GM23338 (cell line): ENCODE data around the gene MYL11. TPM values are rescaled to one million over a fixed set of nuclear protein-coding genes. Genes with fewer than 3 reads are reported as not detected.
"Not testable (repeated sequence)": the region's sequence is repeated elsewhere in the genome, so short reads cannot be mapped to it uniquely, and the experiment has no call there.

Experiments used
- ATAC-seq: fragments of 200-7000 bp; cut with Tn5 transposase; 3 replicates; pipeline ENCODE4 v1.9.1; 2020
- DNase-seq: peaks from one replicate; pipeline ENCODE4 v3.0.0-alpha.2; 2015; ENCODE audit warnings: low spot score
- H2AFZ ChIP-seq: fragments of 200-600 bp; sonication (generic); 2 replicates; pipeline ENCODE4 v1.8.0; 2016; ENCODE audit warnings: antibody characterized with exemption, mild to moderate bottlenecking, moderate library complexity
- H3F3A ChIP-seq: fragments of 200-600 bp; sonication (generic); replicated peaks from 2 replicates; pipeline ENCODE4 v1.8.0; 2017; ENCODE audit warnings: antibody characterized with exemption, mixed run types, low read depth
- H3K27ac ChIP-seq: fragments of 200-600 bp; sonication (generic); 2 replicates; pipeline ENCODE4 v1.6.1; 2016; ENCODE audit warnings: low read depth
- H3K27me3 ChIP-seq: fragments of 200-600 bp; sonication (generic); 2 replicates; pipeline ENCODE4 v1.8.0; 2016; ENCODE audit warnings: mild to moderate bottlenecking, mixed run types, moderate library complexity; ENCODE audit not compliant: insufficient read depth
- H3K36me3 ChIP-seq: fragments of 200-600 bp; sonication (generic); 2 replicates; pipeline ENCODE4 v1.8.0; 2016; ENCODE audit warnings: mild to moderate bottlenecking; ENCODE audit not compliant: insufficient read depth
- H3K4me1 ChIP-seq: fragments of 200-600 bp; sonication (generic); 2 replicates; pipeline ENCODE4 v1.8.0; 2016; ENCODE audit warnings: mild to moderate bottlenecking, moderate library complexity; ENCODE audit not compliant: insufficient read depth
- H3K4me2 ChIP-seq: fragments of 200-600 bp; sonication (generic); 2 replicates; pipeline ENCODE4 v1.7.1; 2017; ENCODE audit warnings: mixed run types
- H3K4me3 ChIP-seq: fragments of 200-600 bp; sonication (generic); 2 replicates; pipeline ENCODE4 v1.6.1; 2016; ENCODE audit warnings: mixed run types
- H3K79me2 ChIP-seq: fragments of 200-600 bp; sonication (generic); replicated peaks from 2 replicates; pipeline ENCODE4 v1.8.0; 2017; ENCODE audit warnings: mild to moderate bottlenecking; ENCODE audit not compliant: insufficient read depth
- H3K9me2 ChIP-seq: fragments of 200-600 bp; sonication (generic); 2 replicates; pipeline ENCODE4 v1.8.0; 2017; ENCODE audit not compliant: insufficient read depth
- H4K20me1 ChIP-seq: fragments of 200-600 bp; sonication (generic); replicated peaks from 2 replicates; pipeline ENCODE4 v1.8.0; 2017; ENCODE audit warnings: mild to moderate bottlenecking; ENCODE audit not compliant: insufficient read depth
- H3K27ac Mint-ChIP-seq: 2 replicates; pipeline ENCODE4 v1.8.0; 2020; ENCODE audit warnings: inconsistent platforms, mild to moderate bottlenecking, moderate library complexity, mixed read lengths
- H3K27me3 Mint-ChIP-seq: 3 replicates; pipeline ENCODE4 v1.8.0; 2022; ENCODE audit warnings: low read depth, mild to moderate bottlenecking, moderate library complexity, mixed read lengths, inconsistent platforms; ENCODE audit not compliant: insufficient read depth, poor library complexity
- H3K36me3 Mint-ChIP-seq: 3 replicates; pipeline ENCODE4 v1.8.0; 2021; ENCODE audit warnings: low read depth, mild to moderate bottlenecking, inconsistent platforms, moderate library complexity, mixed read lengths
- H3K4me1 Mint-ChIP-seq: 3 replicates; pipeline ENCODE4 v1.8.0; 2020; ENCODE audit warnings: mild to moderate bottlenecking, inconsistent platforms, mixed read lengths
- H3K4me3 Mint-ChIP-seq: 3 replicates; pipeline ENCODE4 v1.8.0; 2021; ENCODE audit warnings: moderate library complexity, mild to moderate bottlenecking, inconsistent platforms, mixed read lengths
- H3K9me3 Mint-ChIP-seq: 3 replicates; pipeline ENCODE4 v1.8.0; 2020; ENCODE audit warnings: moderate library complexity, mild to moderate bottlenecking, inconsistent platforms, mixed read lengths
- CTCF ChIP-seq, 2 experiments: fragments of 200-600 bp in 1 of 2; sonication (generic) in 1 of 2; conservative IDR thresholded peaks; 2 replicates each; pipeline versions ENCODE4 v1.5.1 to v1.6.1; 2016 to 2017; ENCODE audit warnings: antibody characterized with exemption in 2 of 2, low read depth in 2 of 2, mild to moderate bottlenecking in 2 of 2, moderate library complexity in 1 of 2
- ETS1 ChIP-seq: IDR thresholded peaks from 2 replicates; pipeline ENCODE4 v1.6.1; 2016; ENCODE audit warnings: antibody characterized with exemption
- EZH2 ChIP-seq: fragments of 200-600 bp; sonication (generic); IDR thresholded peaks from one replicate; pipeline ENCODE4 v1.8.0; 2017; ENCODE audit warnings: antibody characterized with exemption, mild to moderate bottlenecking, low read depth; ENCODE audit not compliant: unreplicated experiment
- EZH2phosphoT487 ChIP-seq: fragments of 200-600 bp; sonication (generic); IDR thresholded peaks from one replicate; pipeline ENCODE4 v1.8.1; 2018; ENCODE audit warnings: antibody characterized with exemption; ENCODE audit not compliant: unreplicated experiment
- JUNB ChIP-seq: IDR thresholded peaks from one replicate; pipeline ENCODE4 v1.6.1; 2016; ENCODE audit warnings: antibody characterized with exemption; ENCODE audit not compliant: unreplicated experiment
- NANOG ChIP-seq: IDR thresholded peaks from 2 replicates; pipeline ENCODE4 v1.6.1; 2016; ENCODE audit warnings: antibody characterized with exemption, borderline replicate concordance
- POLR2AphosphoS5 ChIP-seq: IDR thresholded peaks from 2 replicates; pipeline ENCODE4 v1.6.1; 2016; ENCODE audit warnings: antibody characterized with exemption, low read depth
- STAT1 ChIP-seq: IDR thresholded peaks from one replicate; pipeline ENCODE4 v1.6.1; 2016; ENCODE audit warnings: antibody characterized with exemption; ENCODE audit not compliant: unreplicated experiment
- ZNF114 ChIP-seq: fragments of 250-450 bp; sonication (Bioruptor Pico); IDR thresholded peaks from 2 replicates; pipeline ENCODE4 v1.5.0; 2020; ENCODE audit warnings: mild to moderate bottlenecking, moderate library complexity
- ZNF331 ChIP-seq: fragments of 250-450 bp; sonication (Bioruptor Pico); IDR thresholded peaks from 2 replicates; pipeline ENCODE4 v1.5.0; 2020; ENCODE audit warnings: low read depth, mild to moderate bottlenecking, moderate library complexity
- polyA plus RNA-seq: library from polyadenylated mRNA; unstranded; fragments of >200 nt; fragmentation: Nextera tagmentation; extraction: Ambion mirVana; gene quantifications from 2 replicates; pipeline ENCODE4 v1.2.1, GENCODE V29; 2016
- total RNA-seq: library from RNA; depleted of rRNA; stranded (reverse); fragments of >200 nt; shearing (Covaris generic); gene quantifications from 2 replicates; pipeline ENCODE4 v1.2.3, GENCODE V29; 2014
- TF ChIP-seq, protein P1 (sequence below): IDR thresholded peaks from one replicate; pipeline ENCODE4 v1.6.1; 2018; ENCODE audit warnings: antibody characterized with exemption; ENCODE audit not compliant: unreplicated experiment

MYL11 gene
- total and polyA plus RNA-seq, 2 experiments from 2014 or later = 3.5 TPM; not detected in 1

DNA sequence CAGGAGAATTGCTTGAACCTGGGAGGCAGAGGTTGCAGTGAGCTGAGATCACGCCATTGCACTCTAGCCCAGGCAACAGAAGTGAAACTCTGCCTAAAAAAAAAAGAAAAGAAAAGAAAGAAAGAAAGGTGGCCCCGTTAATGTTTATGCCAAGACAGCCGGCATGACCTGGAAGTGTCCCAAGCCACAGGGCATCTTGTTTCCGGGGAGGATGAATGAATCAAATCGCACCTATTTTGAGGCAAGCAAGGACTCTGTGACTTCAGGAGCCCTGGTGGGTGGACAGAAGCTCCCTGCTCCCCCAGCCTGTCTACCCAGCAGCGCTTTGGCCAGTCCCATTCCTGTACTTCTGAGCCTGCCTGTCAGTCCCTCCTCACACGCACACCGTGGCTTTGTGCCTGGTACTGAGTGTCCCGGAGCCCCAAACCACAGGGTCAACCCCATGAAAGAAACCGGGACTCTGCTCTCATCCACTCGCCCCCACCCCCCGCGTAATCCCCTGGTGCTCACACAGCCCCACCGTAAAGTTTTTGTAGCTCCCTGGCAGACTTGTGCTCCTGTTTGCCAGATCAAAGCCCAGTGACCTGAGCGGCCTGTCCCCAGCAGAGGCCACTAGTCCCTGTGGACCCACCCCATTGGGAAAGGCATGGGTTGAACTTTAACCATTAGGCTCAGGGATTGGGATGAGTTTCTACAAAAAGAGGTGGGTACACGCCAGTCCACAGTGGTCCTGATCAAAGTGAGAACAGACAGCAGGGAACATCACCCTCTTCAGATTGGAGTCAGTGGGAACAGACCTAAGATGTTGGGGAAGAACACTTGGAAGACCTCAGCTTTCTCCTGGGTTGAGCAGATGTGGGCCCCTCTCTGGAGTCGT lies 38.8 kb upstream of the MYL11 start (continued):
- TF ChIP-seq CTCF (conservative IDR thresholded peaks at IDR 0.05; ENCODE audit: low read depth in 2 of 2) (no peak), STAT1 (no peak), EZH2 (no peak), POLR2AphosphoS5 (no peak)

GRCh38 chr16:30337964-30338357 lies 36.6 kb upstream of the MYL11 start:
- not testable (repeated sequence) for H3K27ac ChIP-seq, ATAC-seq, H3K27ac Mint-ChIP-seq, H2AFZ ChIP-seq, H3K9me3 Mint-ChIP-seq, H3K4me3 Mint-ChIP-seq, H3K4me3 ChIP-seq, DNase-seq, H3K36me3 Mint-ChIP-seq, H3K9me2 ChIP-seq, H3K4me1 ChIP-seq, H4K20me1 ChIP-seq, H3K36me3 ChIP-seq, H3F3A ChIP-seq, H3K27me3 ChIP-seq, H3K4me2 ChIP-seq, H3K4me1 Mint-ChIP-seq
- peaks cover 10% of the 10 kb centered on the region for H3K27me3 Mint-ChIP-seq
- peaks cover 10% of the 10 kb centered on the region for H3K79me2 ChIP-seq

DNA sequence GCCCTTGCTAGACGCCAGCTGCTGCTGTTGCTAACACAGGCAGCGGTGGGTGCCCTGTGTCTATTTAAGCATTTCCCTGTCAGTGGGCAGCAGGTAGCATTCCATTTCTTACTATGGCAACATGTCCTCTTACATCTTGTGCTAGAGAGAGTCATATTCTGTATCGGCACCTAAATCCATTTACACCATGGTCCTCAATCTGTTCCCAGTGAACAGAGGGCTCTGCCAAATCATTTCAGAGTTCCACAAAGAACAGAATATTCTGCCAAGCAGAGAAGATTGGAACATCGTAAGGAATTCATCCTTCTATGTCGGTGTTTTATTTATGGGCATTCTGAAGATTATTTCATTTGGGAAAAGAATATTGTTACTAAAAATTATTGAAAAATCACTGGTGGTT lies 35.9 kb upstream of the MYL11 start:
- H4K20me1 ChIP-seq, H3K36me3 ChIP-seq, H3K27ac ChIP-seq, H3K9me2 ChIP-seq, H3K36me3 Mint-ChIP-seq, ATAC-seq, H3K79me2 ChIP-seq, H3K4me3 Mint-ChIP-seq, H2AFZ ChIP-seq, H3K27me3 ChIP-seq, H3K4me3 ChIP-seq, H3K4me2 ChIP-seq, H3K4me1 ChIP-seq, H3K4me1 Mint-ChIP-seq, H3K27ac Mint-ChIP-seq, DNase-seq, H3F3A ChIP-seq, H3K9me3 Mint-ChIP-seq: not testable (repeated sequence)
- H3K27me3 Mint-ChIP-seq = peaks cover 10% of the 10 kb centered on the region

GRCh38 chr16:30340621-30341020 lies 34.0 kb upstream of the MYL11 start:
- ATAC-seq = no peak
- Histone ChIP-seq H3K4me2 (no peak overlapping the region), H3K4me3 (no peak overlapping the region), H3K27ac (no peak overlapping the region), H2AFZ (peak overlapping the region; percentile 66; the same call in 1 of the 2 replicates), H3K4me1 (no peaks in the 10 kb centered on the region; the same call in 1 of the 2 replicates), H3F3A (no peaks in the 10 kb centered on the region), H4K20me1 (no peaks in the 10 kb centered on the region), H3K36me3 (no peaks in the 10 kb centered on the region), H3K79me2 (no peaks in the 10 kb centered on the region), H3K9me2 (no peaks in the 10 kb centered on the region), H3K27me3 (no peaks in the 10 kb centered on the region)
- H3K4me1 Mint-ChIP-seq = peaks cover 5% of the 10 kb centered on the region; the same call in 2 of the 3 replicates
- no peak overlapping the region for H3K27ac Mint-ChIP-seq
- H3K27me3 Mint-ChIP-seq = peaks cover 8% of the 10 kb centered on the region
- no peaks in the 10 kb centered on the region; the same call in 2 of the 3 replicates for H3K9me3 Mint-ChIP-seq
- no peaks in the 10 kb centered on the region; the same call in 2 of the 3 replicates for H3K36me3 Mint-ChIP-seq
- H3K4me3 Mint-ChIP-seq = no peak overlapping the region
- DNase-seq = no peak
- TF ChIP-seq POLR2AphosphoS5 = no peak
- TF ChIP-seq STAT1 = no peak
- TF ChIP-seq EZH2phosphoT487 = no peak
- TF ChIP-seq, protein P1, sequence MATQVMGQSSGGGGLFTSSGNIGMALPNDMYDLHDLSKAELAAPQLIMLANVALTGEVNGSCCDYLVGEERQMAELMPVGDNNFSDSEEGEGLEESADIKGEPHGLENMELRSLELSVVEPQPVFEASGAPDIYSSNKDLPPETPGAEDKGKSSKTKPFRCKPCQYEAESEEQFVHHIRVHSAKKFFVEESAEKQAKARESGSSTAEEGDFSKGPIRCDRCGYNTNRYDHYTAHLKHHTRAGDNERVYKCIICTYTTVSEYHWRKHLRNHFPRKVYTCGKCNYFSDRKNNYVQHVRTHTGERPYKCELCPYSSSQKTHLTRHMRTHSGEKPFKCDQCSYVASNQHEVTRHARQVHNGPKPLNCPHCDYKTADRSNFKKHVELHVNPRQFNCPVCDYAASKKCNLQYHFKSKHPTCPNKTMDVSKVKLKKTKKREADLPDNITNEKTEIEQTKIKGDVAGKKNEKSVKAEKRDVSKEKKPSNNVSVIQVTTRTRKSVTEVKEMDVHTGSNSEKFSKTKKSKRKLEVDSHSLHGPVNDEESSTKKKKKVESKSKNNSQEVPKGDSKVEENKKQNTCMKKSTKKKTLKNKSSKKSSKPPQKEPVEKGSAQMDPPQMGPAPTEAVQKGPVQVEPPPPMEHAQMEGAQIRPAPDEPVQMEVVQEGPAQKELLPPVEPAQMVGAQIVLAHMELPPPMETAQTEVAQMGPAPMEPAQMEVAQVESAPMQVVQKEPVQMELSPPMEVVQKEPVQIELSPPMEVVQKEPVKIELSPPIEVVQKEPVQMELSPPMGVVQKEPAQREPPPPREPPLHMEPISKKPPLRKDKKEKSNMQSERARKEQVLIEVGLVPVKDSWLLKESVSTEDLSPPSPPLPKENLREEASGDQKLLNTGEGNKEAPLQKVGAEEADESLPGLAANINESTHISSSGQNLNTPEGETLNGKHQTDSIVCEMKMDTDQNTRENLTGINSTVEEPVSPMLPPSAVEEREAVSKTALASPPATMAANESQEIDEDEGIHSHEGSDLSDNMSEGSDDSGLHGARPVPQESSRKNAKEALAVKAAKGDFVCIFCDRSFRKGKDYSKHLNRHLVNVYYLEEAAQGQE = no peak
- TF ChIP-seq JUNB = no peak
- no peak for TF ChIP-seq ZNF114
- TF ChIP-seq NANOG = no peak
- TF ChIP-seq ZNF331 (CRISPR knock-in tag) = no peak
- no peak for TF ChIP-seq EZH2
- TF ChIP-seq ETS1 = no peak
